GM18511 (cell line): ENCODE results near the gene SULF2.

Source experiments
- ATAC-seq: cut with Tn5 transposase; IDR thresholded peaks from one replicate; pipeline ENCODE4 v1.9.1; 2021; ENCODE audit warnings: mild to moderate bottlenecking, moderate library complexity; ENCODE audit not compliant: unreplicated experiment

SULF2 gene

GRCh38 chr20:47785854-47786764, 828 bp upstream of the SULF2 start:
- ATAC-seq, result no peak

GRCh38 chr20:47784599-47785310, 526 bp downstream of the SULF2 start:
- ATAC-seq, result no peak

- ATAC-seq, result no peak
Measured at GRCh38 chr20:47783828-47784598, 1.3 kb downstream of the SULF2 start.

- ATAC-seq, result no peak
Measured at GRCh38 chr20:47782920-47783552, 2.2 kb downstream of the SULF2 start.

GRCh38 chr20:47782076-47782475, 3.2 kb downstream of the SULF2 start:
- ATAC-seq, result no peak

- no peak for ATAC-seq
Measured at GRCh38 chr20:47781632-47782031, 3.6 kb downstream of the SULF2 start.

- ATAC-seq, result no peak
Measured at GRCh38 chr20:47780720-47781389, 4.4 kb downstream of the SULF2 start.

- no peak for ATAC-seq
Measured at GRCh38 chr20:47778398-47779354, 6.6 kb downstream of the SULF2 start.

- ATAC-seq, result no peak
Measured at GRCh38 chr20:47777220-47777619, 8.1 kb downstream of the SULF2 start.

GRCh38 chr20:47776639-47777038, 8.6 kb downstream of the SULF2 start:
- no peak for ATAC-seq

- ATAC-seq, result no peak
Measured at GRCh38 chr20:47775841-47776240, 9.4 kb downstream of the SULF2 start.

- no peak for ATAC-seq
Measured at GRCh38 chr20:47775039-47775438, 10.2 kb downstream of the SULF2 start.

- no peak for ATAC-seq
Measured at GRCh38 chr20:47774131-47774777, 11.0 kb downstream of the SULF2 start.

GRCh38 chr20:47773371-47773786, 11.9 kb downstream of the SULF2 start:
- ATAC-seq, result no peak

GRCh38 chr20:47770935-47771334, 14.3 kb downstream of the SULF2 start:
- ATAC-seq, result no peak

GRCh38 chr20:47768016-47768824, 17.1 kb downstream of the SULF2 start:
- ATAC-seq, result no peak

- ATAC-seq, result no peak
Measured at GRCh38 chr20:47765691-47766594, 19.3 kb downstream of the SULF2 start.
